ENCODE data around the gene C3orf20. TPM values are rescaled to one million over a fixed set of nuclear protein-coding genes. Genes with fewer than 3 reads are reported as not detected.
"Not testable (repeated sequence)": the region's sequence is repeated elsewhere in the genome, so short reads cannot be mapped to it uniquely, and the experiment has no call there.

The C3orf20 gene
- total RNA-seq, 1 experiment from 2014 or later = not detected

GRCh38 chr3:14650193-14650592 lies 24.7 kb upstream of the C3orf20 start:
- Mint-ChIP-seq H3K9me3 (ENCODE audit: unreplicated experiment) (no peaks in the 10 kb centered on the region), H3K36me3 (ENCODE audit: insufficient read depth, unreplicated experiment) (peaks cover 16% of the 10 kb centered on the region), H3K27ac (ENCODE audit: low read depth, unreplicated experiment) (peak overlapping the region; percentile 99), H3K4me1 (ENCODE audit: insufficient read depth, unreplicated experiment) (peaks cover 12% of the 10 kb centered on the region), H3K27me3 (ENCODE audit: insufficient read depth, unreplicated experiment) (no peaks in the 10 kb centered on the region), H3K4me3 (ENCODE audit: unreplicated experiment) (peak overlapping the region; percentile 99)
- ChIA-PET CTCF (interaction anchor here (1.0 to 1.8 kb wide), 3 partner anchors 9 to 276 kb away, joined by 3 to 5 read pairs (median 5); no protein-coding TSS in a partner anchor), POLR2A (interaction anchor here (1.0 to 2.0 kb wide), 5 partner anchors 17 to 415 kb away, joined by 3 to 13 read pairs (median 5); partner anchors contain the start of genes MRPS25 and NR2C2)
- TF ChIP-seq CTCF (IDR thresholded peaks at IDR 0.05; ENCODE audit: unreplicated experiment) = no peak
- intact Hi-C loops (cut with micrococcal nuclease) = no loop called here
- no peak for DNase-seq (ENCODE audit: unreplicated experiment)
- BruUV-seq (replicated peaks) = no TSS peak

- TSS peak; percentile 71 for BruUV-seq (replicated peaks)
- Mint-ChIP-seq H3K27me3 (ENCODE audit: insufficient read depth, unreplicated experiment) (no peaks in the 10 kb centered on the region), H3K27ac (ENCODE audit: low read depth, unreplicated experiment) (peak within 1 kb of the TSS; percentile 99), H3K4me3 (ENCODE audit: unreplicated experiment) (peak within 1 kb of the TSS; percentile 99), H3K4me1 (ENCODE audit: insufficient read depth, unreplicated experiment) (peaks cover 12% of the 10 kb centered on the region), H3K9me3 (ENCODE audit: unreplicated experiment) (no peaks in the 10 kb centered on the region), H3K36me3 (ENCODE audit: insufficient read depth, unreplicated experiment) (peaks cover 31% of the 10 kb centered on the region)
- TF ChIP-seq CTCF (IDR thresholded peaks at IDR 0.05; ENCODE audit: unreplicated experiment) = no peak
- POLR2A ChIA-PET = interaction anchor here (0.6 to 2.9 kb wide), 34 partner anchors 8 to 1810 kb away, joined by 3 to 18 read pairs (median 4); partner anchors contain the start of genes CHCHD4, LSM3, MRPS25 and NR2C2
- DNase-seq (ENCODE audit: unreplicated experiment) = peak; percentile 99
- intact Hi-C loops (cut with micrococcal nuclease) = no loop called here
- CTCF ChIA-PET = interaction anchor here (0.6 to 1.7 kb wide), 7 partner anchors 21 to 757 kb away, joined by 4 to 6 read pairs (median 5); partner anchors contain the start of gene C3orf20
Observed at GRCh38 chr3:14651440-14652251, 23.3 kb upstream of the C3orf20 start, which contains the start of gene CCDC174. CCDC174 (plus strand) TSS chr3:14651762; CDS start chr3:14651837, 75 bp downstream.

- peak; percentile 40 for DNase-seq (ENCODE audit: unreplicated experiment)
- H3K9me3 Mint-ChIP-seq (ENCODE audit: unreplicated experiment); intact Hi-C loops (cut with micrococcal nuclease); BruUV-seq (replicated peaks); H3K27me3 Mint-ChIP-seq (ENCODE audit: insufficient read depth, unreplicated experiment): not testable (repeated sequence)
- ChIA-PET CTCF (interaction anchor here (0.6 to 1.7 kb wide), 6 partner anchors 21 to 758 kb away, joined by 4 to 6 read pairs (median 4); partner anchors contain the start of gene C3orf20), POLR2A (interaction anchor here (0.7 to 2.9 kb wide), 19 partner anchors 10 to 1811 kb away, joined by 3 to 18 read pairs (median 5); partner anchors contain the start of genes LSM3, MRPS25, NR2C2 and RBSN)
- Mint-ChIP-seq H3K36me3 (ENCODE audit: insufficient read depth, unreplicated experiment) (peaks cover 39% of the 10 kb centered on the region), H3K27ac (ENCODE audit: low read depth, unreplicated experiment) (peak overlapping the region; percentile 99), H3K4me3 (ENCODE audit: unreplicated experiment) (peak overlapping the region; percentile 99), H3K4me1 (ENCODE audit: insufficient read depth, unreplicated experiment) (peaks cover 15% of the 10 kb centered on the region)
Observed at GRCh38 chr3:14652360-14652907, 22.5 kb upstream of the C3orf20 start.

- ChIA-PET POLR2A (interaction anchor here (0.6 kb wide), 1 partner anchor 708 kb away, joined by 3 read pairs; no protein-coding TSS in a partner anchor), CTCF (interaction anchor here (0.5 to 0.7 kb wide), 2 partner anchors 8 to 11 kb away, joined by 3 read pairs; no protein-coding TSS in a partner anchor)
- Mint-ChIP-seq H3K36me3 (ENCODE audit: insufficient read depth, unreplicated experiment) (peaks cover 89% of the 10 kb centered on the region), H3K4me3 (ENCODE audit: unreplicated experiment) (no peak overlapping the region), H3K27ac (ENCODE audit: low read depth, unreplicated experiment) (peak overlapping the region; percentile 8), H3K9me3 (ENCODE audit: unreplicated experiment) (no peaks in the 10 kb centered on the region), H3K27me3 (ENCODE audit: insufficient read depth, unreplicated experiment) (no peaks in the 10 kb centered on the region), H3K4me1 (ENCODE audit: insufficient read depth, unreplicated experiment) (peaks cover 19% of the 10 kb centered on the region)
- TF ChIP-seq CTCF (IDR thresholded peaks at IDR 0.05; ENCODE audit: unreplicated experiment) = no peak
- intact Hi-C loops (cut with micrococcal nuclease) = no loop called here
- DNase-seq (ENCODE audit: unreplicated experiment) = no peak
- BruUV-seq (replicated peaks) = no TSS peak
Observed at GRCh38 chr3:14657579-14657978, 17.4 kb upstream of the C3orf20 start.

Data from MCF 10A (cell line).